H1 (cell line): ENCODE data around the gene DGUOK. TPM values are rescaled to one million over a fixed set of nuclear protein-coding genes. Genes with fewer than 3 reads are reported as not detected.

Experiments used
- CTCF ChIA-PET: fragments of 300-600 bp; sonication (Branson Sonifier 250); formaldehyde crosslinking; loops from one replicate; lab custom pipeline; 2021; ENCODE audit not compliant: partially characterized antibody; lab: Charles Lee
- POLR2A ChIA-PET: fragments of 300-600 bp; sonication (Branson Sonifier 250); formaldehyde crosslinking; loops from one replicate; lab custom pipeline; 2021; ENCODE audit warnings: inconsistent platforms; ENCODE audit not compliant: partially characterized antibody; lab: Charles Lee
- DNase-seq, 2 experiments: peaks; one replicate each; pipeline versions ENCODE4 v3.0.0 to v3.0.0-alpha.2; 2010 to 2022; ENCODE audit warnings: low spot score in 2 of 2, low read depth in 1 of 2, mixed read lengths in 1 of 2
- FAIRE-seq: peaks from 2 replicates; lab custom pipeline; 2011; peaks lifted over from hg19 to GRCh38; lab: Jason Lieb, UNC
- H2AFZ ChIP-seq: 2 replicates; pipeline ENCODE4 v1.8.1; 2012; ENCODE audit warnings: low read length, inconsistent platforms
- H2AK5ac ChIP-seq: 2 replicates; pipeline ENCODE4 v1.6.1; 2013; ENCODE audit warnings: low read depth, low read length
- H2BK120ac ChIP-seq: replicated peaks from 2 replicates; pipeline ENCODE3; 2013; ENCODE audit warnings: low read depth, low read length, inconsistent platforms
- H2BK12ac ChIP-seq: 2 replicates; pipeline ENCODE4 v1.6.1; 2013; ENCODE audit warnings: low read depth, low read length
- H2BK15ac ChIP-seq: 2 replicates; pipeline ENCODE4 v1.6.1; 2013; ENCODE audit warnings: low read length
- H2BK20ac ChIP-seq: 2 replicates; pipeline ENCODE4 v1.6.1; 2013; ENCODE audit warnings: low read length
- H2BK5ac ChIP-seq: 2 replicates; pipeline ENCODE4 v1.6.1; 2013; ENCODE audit warnings: low read depth, low read length
- H3K14ac ChIP-seq: 2 replicates; pipeline ENCODE4 v1.6.1; 2013; ENCODE audit warnings: inconsistent platforms; ENCODE audit not compliant: insufficient read length
- H3K18ac ChIP-seq: 2 replicates; pipeline ENCODE4 v1.6.1; 2013; ENCODE audit warnings: low read length; ENCODE audit errors: extremely low read depth
- H3K23ac ChIP-seq: 2 replicates; pipeline ENCODE4 v1.6.1; 2013; ENCODE audit warnings: inconsistent platforms; ENCODE audit not compliant: insufficient read length
- H3K23me2 ChIP-seq: 2 replicates; pipeline ENCODE4 v1.6.1; 2013; ENCODE audit warnings: low read depth, low read length
- H3K27ac ChIP-seq: 2 replicates; pipeline ENCODE4 v1.6.1; 2011; ENCODE audit warnings: low read depth, low read length, inconsistent platforms
- H3K27me3 ChIP-seq, 4 experiments: replicated peaks in 1 of 4; 1 replicate in 1 of 4; 2 replicates in 3 of 4; pipeline versions ENCODE4 v1.6.1 to v1.8.1; 2011 to 2013; ENCODE audit warnings: low read length in 3 of 4, mild to moderate bottlenecking in 3 of 4, inconsistent platforms in 2 of 4, mixed read lengths in 2 of 4, moderate library complexity in 1 of 4; ENCODE audit not compliant: control insufficient read depth in 3 of 4, insufficient read depth in 3 of 4; ENCODE audit errors: extremely low read depth in 1 of 4
- H3K36me3 ChIP-seq, 4 experiments: 2 replicates each; pipeline versions ENCODE4 v1.6.1 to v1.8.1; 2011 to 2013; ENCODE audit warnings: mild to moderate bottlenecking in 4 of 4, low read length in 3 of 4, moderate library complexity in 2 of 4, control low read depth in 1 of 4, inconsistent platforms in 1 of 4; ENCODE audit not compliant: insufficient read depth in 4 of 4, control insufficient read depth in 2 of 4
- H3K4ac ChIP-seq: replicated peaks from 2 replicates; pipeline ENCODE3; 2013; ENCODE audit warnings: low read length, low read depth, mixed read lengths, inconsistent platforms; ENCODE audit not compliant: insufficient read length
- H3K4me1 ChIP-seq, 4 experiments: replicated peaks in 1 of 4; 1 replicate in 1 of 4; 2 replicates in 3 of 4; pipeline versions ENCODE4 v1.6.1 to v1.8.1; 2011 to 2013; ENCODE audit warnings: low read length in 3 of 4, inconsistent platforms in 2 of 4, mixed read lengths in 1 of 4; ENCODE audit not compliant: insufficient read depth in 4 of 4, control insufficient read depth in 3 of 4
- H3K4me2 ChIP-seq, 2 experiments: 2 replicates each; pipeline versions ENCODE4 v1.6.1 to v1.8.1; 2011 to 2013; ENCODE audit warnings: low read depth in 2 of 2, low read length in 2 of 2, control low read depth in 1 of 2, inconsistent platforms in 1 of 2, mild to moderate bottlenecking in 1 of 2; ENCODE audit not compliant: insufficient read depth in 1 of 2
- H3K4me3 ChIP-seq, 4 experiments: fragments of 200-600, 300-600 bp in 1 of 4; sonication (generic), shearing (Covaris generic), sonication (Bioruptor Twin) in 1 of 4; 2 replicates each; pipeline versions ENCODE4 v1.5.1 to v1.8.1; 2011 to 2016; ENCODE audit warnings: low read length in 4 of 4, low read depth in 3 of 4, control low read depth in 2 of 4, inconsistent platforms in 2 of 4, mild to moderate bottlenecking in 2 of 4, mixed read lengths in 1 of 4, moderate library complexity in 1 of 4; ENCODE audit not compliant: insufficient read depth in 2 of 4; ENCODE audit errors: extremely low read depth in 1 of 4
- H3K56ac ChIP-seq: replicated peaks from 2 replicates; pipeline ENCODE3; 2013; ENCODE audit warnings: low read depth, mild to moderate bottlenecking, mixed read lengths, low read length, inconsistent platforms; ENCODE audit not compliant: insufficient read length
- H3K79me1 ChIP-seq: 2 replicates; pipeline ENCODE4 v1.6.1; 2013; ENCODE audit warnings: low read depth, low read length, control low read depth
- H3K79me2 ChIP-seq, 2 experiments: 2 replicates each; pipeline versions ENCODE4 v1.6.1 to v1.8.1; 2012 to 2013; ENCODE audit warnings: low read length in 2 of 2, mild to moderate bottlenecking in 2 of 2, inconsistent platforms in 1 of 2; ENCODE audit not compliant: insufficient read depth in 2 of 2, control insufficient read depth in 1 of 2
- H3K9ac ChIP-seq, 4 experiments: replicated peaks in 1 of 4; 1 replicate in 1 of 4; 2 replicates in 3 of 4; pipeline versions ENCODE4 v1.6.1 to v1.8.1; 2011 to 2013; ENCODE audit warnings: low read depth in 3 of 4, low read length in 3 of 4, control low read depth in 2 of 4, mild to moderate bottlenecking in 2 of 4, moderate library complexity in 2 of 4, inconsistent platforms in 1 of 4; ENCODE audit errors: extremely low read depth in 1 of 4
- H3K9me3 ChIP-seq, 2 experiments: 2 replicates each; pipeline versions ENCODE4 v1.6.1 to v1.8.1; 2012 to 2013; ENCODE audit warnings: mild to moderate bottlenecking in 2 of 2, moderate library complexity in 2 of 2, control low read depth in 1 of 2, inconsistent platforms in 1 of 2, low read depth in 1 of 2, low read length in 1 of 2, mixed read lengths in 1 of 2; ENCODE audit not compliant: insufficient read depth in 2 of 2
- H4K20me1 ChIP-seq, 2 experiments: replicated peaks in 1 of 2; 2 replicates each; pipeline versions ENCODE3 to v1.8.1; 2011 to 2013; ENCODE audit warnings: inconsistent platforms in 2 of 2, low read length in 2 of 2, mild to moderate bottlenecking in 1 of 2; ENCODE audit not compliant: insufficient read depth in 2 of 2, control insufficient read depth in 1 of 2
- H4K5ac ChIP-seq: 2 replicates; pipeline ENCODE4 v1.6.1; 2013; ENCODE audit warnings: low read length, low read depth, mixed read lengths, inconsistent platforms; ENCODE audit not compliant: insufficient read length
- H4K8ac ChIP-seq: 2 replicates; pipeline ENCODE4 v1.8.0; 2013; ENCODE audit warnings: mild to moderate bottlenecking, moderate library complexity, low read length, inconsistent platforms; ENCODE audit not compliant: insufficient read depth; ENCODE audit errors: extremely low read depth
- H4K91ac ChIP-seq: replicated peaks from 2 replicates; pipeline ENCODE3; 2013; ENCODE audit warnings: low read length, mixed read lengths, inconsistent platforms; ENCODE audit not compliant: insufficient read length
- BACH1 ChIP-seq: IDR thresholded peaks from 2 replicates; pipeline ENCODE4 v1.6.1; 2012; ENCODE audit warnings: low read length, improper control_type of control experiment
- CBX8 ChIP-seq: fragments of 300-800, 300-1000 bp; sonication (generic); IDR thresholded peaks from 2 replicates; pipeline ENCODE4 v1.7.1; 2016; ENCODE audit warnings: low read depth, low read length, borderline replicate concordance
- CHD2 ChIP-seq: IDR thresholded peaks from 2 replicates; pipeline ENCODE4 v1.6.1; 2012; ENCODE audit warnings: low read length, improper control_type of control experiment
- EZH2 ChIP-seq: fragments of 200-600 bp; sonication (generic); IDR thresholded peaks from 2 replicates; pipeline ENCODE4 v1.7.1; 2012; ENCODE audit warnings: low read depth, mild to moderate bottlenecking, moderate library complexity, low read length, inconsistent platforms; ENCODE audit not compliant: severe bottlenecking
- JUND ChIP-seq: IDR thresholded peaks from 2 replicates; pipeline ENCODE4 v1.6.1; 2011; ENCODE audit warnings: mild to moderate bottlenecking, improper control_type of control experiment, low read length
- KDM1A ChIP-seq: fragments of 200-600, 300-600 bp; sonication (generic); IDR thresholded peaks from 2 replicates; pipeline ENCODE4 v1.7.1; 2016; ENCODE audit warnings: mild to moderate bottlenecking, low read length, borderline replicate concordance
- KDM4A ChIP-seq: IDR thresholded peaks from one replicate; pipeline ENCODE4 v1.7.1; 2012; ENCODE audit warnings: low read depth, mild to moderate bottlenecking, moderate library complexity, low read length, inconsistent platforms; ENCODE audit not compliant: severe bottlenecking
- KDM5A ChIP-seq: fragments of 200-600 bp; IDR thresholded peaks from 2 replicates; pipeline ENCODE4 v1.7.1; 2012; ENCODE audit warnings: mild to moderate bottlenecking, low read length, inconsistent platforms, mixed read lengths
- NANOG ChIP-seq: IDR thresholded peaks from 2 replicates; pipeline ENCODE4 v1.6.1; 2011; ENCODE audit warnings: low read length, low read depth, mild to moderate bottlenecking, inconsistent platforms; ENCODE audit not compliant: insufficient read depth, poor library complexity, severe bottlenecking
- RXRA ChIP-seq: IDR thresholded peaks from 2 replicates; pipeline ENCODE4 v1.6.1; 2011; ENCODE audit warnings: low read depth, mild to moderate bottlenecking, low read length, moderate library complexity; ENCODE audit not compliant: insufficient read depth
- SIX5 ChIP-seq: IDR thresholded peaks from 2 replicates; pipeline ENCODE4 v1.6.1; 2011; ENCODE audit warnings: mild to moderate bottlenecking, low read depth, low read length
- SRF ChIP-seq: IDR thresholded peaks from 2 replicates; pipeline ENCODE4 v1.6.1; 2011; ENCODE audit warnings: mild to moderate bottlenecking, low read depth, low read length, moderate library complexity
- WGBS, 2 experiments: shearing (Covaris generic) in 1 of 2; methylation state at CpG; one replicate each; pipeline versions ENCODE4 v1.1.6 to v1.1.7; 2013 to 2015; ENCODE audit warnings: low lambda C conversion rate in 2 of 2, mixed read lengths in 2 of 2, inconsistent platforms in 1 of 2, low coverage in 1 of 2, missing lambda C conversion rate in 1 of 2; ENCODE audit not compliant: insufficient replicate concordance in 2 of 2, insufficient coverage in 1 of 2, insufficient read length in 1 of 2; ENCODE audit errors: extremely low coverage in 1 of 2, missing lambda C conversion rate in 1 of 2; 5-methylcytosine and 5-hydroxymethylcytosine counted together
- polyA plus RNA-seq, 7 experiments: library from polyadenylated mRNA; depleted of rRNA in 3 of 7; stranded (reverse) in 5 of 7; unstranded in 2 of 7; fragments of >200 nt in 5 of 7; fragments of 200-250 nt in 2 of 7; gene quantifications; 1 replicate in 5 of 7; 2 replicates in 1 of 7; 4 replicates in 1 of 7; pipeline versions ENCODE4 v1.2.1 to v1.2.3, GENCODE V29; 2011 to 2013; ENCODE audit warnings: missing spikeins in 2 of 7, mixed read lengths in 2 of 7
- total RNA-seq: library from RNA; stranded (reverse); fragmentation: NEBNext Ultra II Directional; extraction: Animal tissue kit (Norgen Biotek cat#: 25700); gene quantifications from 2 replicates; pipeline ENCODE4 v1.2.1, GENCODE V29; 2021

Gene DGUOK
- total and polyA plus RNA-seq, 2 of the 8 experiments (the other 6 are each of a cell fraction or from before 2014, with no cell fraction given) = 110 to 168 TPM

GRCh38 chr2:73877071-73877802 is 49.4 kb upstream of the DGUOK start:
- TF ChIP-seq BACH1 (no peak), CHD2 (no peak), RXRA (no peak), SRF (no peak), KDM1A (no peak), NANOG (no peak), CBX8 (no peak), KDM5A (no peak), SIX5 (no peak), EZH2 (no peak), KDM4A (no peak), JUND (no peak)
- H3K27me3 ChIP-seq = no peaks in the 10 kb centered on the region
- H2BK5ac ChIP-seq = no peak overlapping the region
- H3K79me2 ChIP-seq = no peaks in the 10 kb centered on the region
- no peak overlapping the region for H2BK20ac ChIP-seq
- H3K27ac ChIP-seq = no peak overlapping the region
- no peak overlapping the region for H2AFZ ChIP-seq
- no peak overlapping the region for H2BK15ac ChIP-seq
- no peaks in the 10 kb centered on the region for H3K79me1 ChIP-seq
- 95% methylated on average over 9 of the region's 9 CpGs; no CpG with 5 or more reads in 1 of the 2 experiments for WGBS, 2 experiments
- ChIA-PET POLR2A (no interaction called here), CTCF (no interaction called here)
- no peak overlapping the region for H3K4ac ChIP-seq
- H3K9ac ChIP-seq = no peak overlapping the region
- no peak overlapping the region for H3K4me2 ChIP-seq
- DNase-seq = no peak
- no peaks in the 10 kb centered on the region for H4K20me1 ChIP-seq
- no peak overlapping the region for H3K18ac ChIP-seq
- H3K23ac ChIP-seq = no peak overlapping the region
- H3K23me2 ChIP-seq = no peaks in the 10 kb centered on the region
- no peak overlapping the region for H4K8ac ChIP-seq
- H3K36me3 ChIP-seq = no peaks in the 10 kb centered on the region
- no peak overlapping the region for H3K4me3 ChIP-seq
- H2BK12ac ChIP-seq = no peak overlapping the region
- H2BK120ac ChIP-seq = no peak overlapping the region
- H3K14ac ChIP-seq = no peak overlapping the region
- no peak overlapping the region for H2AK5ac ChIP-seq
- H3K4me1 ChIP-seq = no peaks in the 10 kb centered on the region
- no peak overlapping the region for H4K5ac ChIP-seq
- H4K91ac ChIP-seq = no peak overlapping the region
- no peaks in the 10 kb centered on the region for H3K9me3 ChIP-seq
- H3K56ac ChIP-seq = no peak overlapping the region
- FAIRE-seq = no peak
